Cardiac muscle cell (in vitro differentiated cells and primary cell): Measurements from ENCODE around the gene UNC13C. TPM values are rescaled to one million over a fixed set of nuclear protein-coding genes. Genes with fewer than 3 reads are reported as not detected.

Source experiments
- DNase-seq, 2 donors: peaks; one replicate each; pipeline versions ENCODE4 v3.0.0 to v3.0.0-alpha.2; 2010 to 2017; ENCODE audit warnings: low read depth in 1 of 2, low spot score in 1 of 2
- H3K27ac ChIP-seq: fragments of 200-600 bp; sonication (generic); 2 replicates; pipeline ENCODE4 v1.5.1; 2016
- H3K27me3 ChIP-seq: fragments of 200-600 bp; sonication (generic); 2 replicates; pipeline ENCODE4 v1.6.0; 2016; ENCODE audit warnings: control low read depth
- H3K36me3 ChIP-seq: fragments of 200-600 bp; sonication (generic); 2 replicates; pipeline ENCODE4 v1.5.1; 2016; ENCODE audit warnings: control low read depth
- H3K4me1 ChIP-seq: fragments of 200-600 bp; sonication (generic); 2 replicates; pipeline ENCODE4 v1.8.1; 2017; ENCODE audit warnings: low read depth, mild to moderate bottlenecking, mixed run types
- H3K4me3 ChIP-seq: fragments of 200-600 bp; sonication (generic); 2 replicates; pipeline ENCODE4 v1.5.1; 2016; ENCODE audit warnings: mild to moderate bottlenecking
- H3K9me3 ChIP-seq: fragments of 200-600 bp; sonication (generic); 2 replicates; pipeline ENCODE4 v1.5.1; 2017; ENCODE audit warnings: low read depth, mild to moderate bottlenecking, control low read depth
- polyA plus RNA-seq: library from polyadenylated mRNA; unstranded; fragments of >200 nt; fragmentation: Nextera tagmentation; extraction: Ambion mirVana; gene quantifications from 2 replicates; pipeline ENCODE4 v1.2.1, GENCODE V29; 2016
- total RNA-seq: library from RNA; depleted of rRNA; stranded (reverse); fragments of >200 nt; gene quantifications from 2 replicates; pipeline ENCODE4 v1.2.3, GENCODE V29; 2016
- TF ChIP-seq, protein P1 (sequence below): IDR thresholded peaks from 2 replicates; pipeline ENCODE4 v1.5.1; 2012; ENCODE audit warnings: low read depth, mild to moderate bottlenecking, low read length

Gene UNC13C
- total and polyA plus RNA-seq, 2 experiments from 2014 or later: under 0.01 TPM; not detected in 1

DNA sequence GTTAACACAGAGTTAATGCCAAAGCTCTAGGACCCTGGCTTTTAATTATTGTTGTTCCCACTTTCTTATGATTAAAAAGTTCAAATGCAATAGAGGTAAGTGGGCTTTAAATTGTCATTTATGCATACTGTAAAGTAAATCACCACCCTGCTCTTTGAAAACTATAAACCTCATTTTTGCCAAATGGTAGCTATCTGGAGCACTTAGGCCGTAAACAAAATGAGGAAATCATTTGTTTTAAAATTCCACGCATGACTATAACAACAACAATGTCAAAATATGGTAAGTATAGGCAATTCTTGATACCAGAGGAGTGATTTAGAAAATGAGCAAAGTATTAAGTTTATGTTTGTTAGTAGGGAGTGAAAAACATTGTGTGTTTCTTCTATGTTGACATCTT lies 1.8 kb downstream of the UNC13C start:
- Histone ChIP-seq H3K27me3 (peaks cover 45% of the 10 kb centered on the region), H3K36me3 (no peaks in the 10 kb centered on the region), H3K27ac (no peak overlapping the region), H3K4me1 (no peaks in the 10 kb centered on the region), H3K9me3 (no peaks in the 10 kb centered on the region), H3K4me3 (no peak overlapping the region)
- DNase-seq: no peak
- TF ChIP-seq, protein P1, sequence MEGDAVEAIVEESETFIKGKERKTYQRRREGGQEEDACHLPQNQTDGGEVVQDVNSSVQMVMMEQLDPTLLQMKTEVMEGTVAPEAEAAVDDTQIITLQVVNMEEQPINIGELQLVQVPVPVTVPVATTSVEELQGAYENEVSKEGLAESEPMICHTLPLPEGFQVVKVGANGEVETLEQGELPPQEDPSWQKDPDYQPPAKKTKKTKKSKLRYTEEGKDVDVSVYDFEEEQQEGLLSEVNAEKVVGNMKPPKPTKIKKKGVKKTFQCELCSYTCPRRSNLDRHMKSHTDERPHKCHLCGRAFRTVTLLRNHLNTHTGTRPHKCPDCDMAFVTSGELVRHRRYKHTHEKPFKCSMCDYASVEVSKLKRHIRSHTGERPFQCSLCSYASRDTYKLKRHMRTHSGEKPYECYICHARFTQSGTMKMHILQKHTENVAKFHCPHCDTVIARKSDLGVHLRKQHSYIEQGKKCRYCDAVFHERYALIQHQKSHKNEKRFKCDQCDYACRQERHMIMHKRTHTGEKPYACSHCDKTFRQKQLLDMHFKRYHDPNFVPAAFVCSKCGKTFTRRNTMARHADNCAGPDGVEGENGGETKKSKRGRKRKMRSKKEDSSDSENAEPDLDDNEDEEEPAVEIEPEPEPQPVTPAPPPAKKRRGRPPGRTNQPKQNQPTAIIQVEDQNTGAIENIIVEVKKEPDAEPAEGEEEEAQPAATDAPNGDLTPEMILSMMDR: no peak

GRCh38 chr15:53982071-53982680 lies 3.9 kb downstream of the UNC13C start:
- H3K9me3 ChIP-seq: no peaks in the 10 kb centered on the region
- TF ChIP-seq, protein P1: no peak

GRCh38 chr15:53982876-53983275 lies 4.6 kb downstream of the UNC13C start:
- H3K9me3 ChIP-seq: no peaks in the 10 kb centered on the region
- DNase-seq: no peak
- H3K27ac ChIP-seq: no peak overlapping the region
- TF ChIP-seq, protein P1: no peak
- no peaks in the 10 kb centered on the region for H3K36me3 ChIP-seq
- peaks cover 35% of the 10 kb centered on the region for H3K27me3 ChIP-seq
- H3K4me1 ChIP-seq: no peaks in the 10 kb centered on the region
- no peak overlapping the region for H3K4me3 ChIP-seq

More at GRCh38 chr15:53982071-53982680, 3.9 kb downstream of the UNC13C start:
- Histone ChIP-seq H3K4me3 (no peak overlapping the region), H3K36me3 (no peaks in the 10 kb centered on the region), H3K4me1 (no peaks in the 10 kb centered on the region), H3K27me3 (peaks cover 42% of the 10 kb centered on the region), H3K27ac (no peak overlapping the region)
- DNase-seq: no peak

DNA sequence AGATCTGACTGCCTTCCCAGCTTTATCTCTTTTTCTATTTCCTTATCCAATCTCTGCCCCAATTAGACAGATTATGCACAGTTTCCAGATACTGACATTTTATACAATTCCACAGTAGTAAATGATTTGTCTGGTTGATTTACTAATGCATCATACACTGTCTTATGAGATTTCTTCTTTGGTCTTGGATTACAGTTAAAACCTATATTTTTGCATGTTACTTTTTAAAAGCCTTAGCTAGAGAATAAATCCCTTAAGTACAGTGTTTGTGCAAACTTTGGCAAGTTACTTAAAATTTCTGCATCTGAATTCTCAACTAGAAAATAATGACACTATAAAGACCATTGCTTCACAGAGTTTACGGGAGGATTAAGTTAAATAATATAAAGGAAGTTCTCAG lies 6.0 kb downstream of the UNC13C start:
- no peak for DNase-seq
- Histone ChIP-seq H3K9me3 (no peaks in the 10 kb centered on the region), H3K4me1 (no peaks in the 10 kb centered on the region), H3K4me3 (no peak overlapping the region), H3K27me3 (peaks cover 22% of the 10 kb centered on the region), H3K27ac (no peak overlapping the region), H3K36me3 (no peaks in the 10 kb centered on the region)
- TF ChIP-seq, protein P1: no peak

DNA sequence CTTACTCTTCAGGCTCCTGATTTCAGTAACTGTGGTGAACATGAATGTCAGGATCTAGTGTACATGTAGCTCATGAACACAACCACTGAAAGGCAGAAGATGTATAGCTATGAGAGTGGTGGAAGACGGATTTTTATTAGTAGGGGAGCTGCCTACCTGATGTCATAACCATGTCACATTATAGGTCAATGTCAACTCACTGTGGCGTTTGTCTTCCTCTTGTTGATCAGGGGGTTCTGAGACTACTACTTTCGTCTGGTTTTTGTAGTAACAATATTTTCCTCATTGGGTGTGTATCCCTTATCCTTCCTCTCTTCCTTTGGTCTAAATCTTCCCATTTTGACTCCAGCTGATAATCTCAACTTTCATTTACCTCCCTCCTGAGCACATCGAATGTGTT lies 7.3 kb downstream of the UNC13C start:
- no peak overlapping the region for H3K4me3 ChIP-seq
- no peaks in the 10 kb centered on the region for H3K36me3 ChIP-seq
- TF ChIP-seq, protein P1: no peak
- DNase-seq: no peak
- no peaks in the 10 kb centered on the region for H3K4me1 ChIP-seq
- H3K27ac ChIP-seq: no peak overlapping the region
- no peaks in the 10 kb centered on the region for H3K9me3 ChIP-seq
- peaks cover 10% of the 10 kb centered on the region for H3K27me3 ChIP-seq
